Cortex of kidney (tissue), 1 donor: Measurements from ENCODE around the gene MTA3.

Experiments used
- DNase-seq: peaks from one replicate; lab custom pipeline; 2025; lab: John Stamatoyannopoulos, UW

The MTA3 gene

DNA sequence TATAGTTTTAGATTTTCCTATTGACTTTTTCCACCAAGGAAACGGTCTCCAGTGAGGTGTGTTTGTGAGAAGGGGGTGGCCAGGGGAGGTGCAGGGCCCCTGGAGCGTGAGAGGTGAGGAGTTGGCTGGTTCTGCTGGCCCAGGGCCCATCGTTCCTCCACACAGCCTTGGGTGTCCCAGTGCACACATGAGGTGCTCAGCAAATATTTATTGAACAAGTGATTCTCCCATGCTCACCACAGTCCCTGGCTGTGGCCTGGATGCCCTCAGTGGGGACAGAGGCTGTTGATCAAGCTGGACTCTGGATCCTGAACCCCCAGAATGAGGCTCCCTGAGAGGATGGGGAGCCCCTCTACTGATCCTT, 219.0 kb downstream of the MTA3 start:
- DNase-seq = no peak

DNA sequence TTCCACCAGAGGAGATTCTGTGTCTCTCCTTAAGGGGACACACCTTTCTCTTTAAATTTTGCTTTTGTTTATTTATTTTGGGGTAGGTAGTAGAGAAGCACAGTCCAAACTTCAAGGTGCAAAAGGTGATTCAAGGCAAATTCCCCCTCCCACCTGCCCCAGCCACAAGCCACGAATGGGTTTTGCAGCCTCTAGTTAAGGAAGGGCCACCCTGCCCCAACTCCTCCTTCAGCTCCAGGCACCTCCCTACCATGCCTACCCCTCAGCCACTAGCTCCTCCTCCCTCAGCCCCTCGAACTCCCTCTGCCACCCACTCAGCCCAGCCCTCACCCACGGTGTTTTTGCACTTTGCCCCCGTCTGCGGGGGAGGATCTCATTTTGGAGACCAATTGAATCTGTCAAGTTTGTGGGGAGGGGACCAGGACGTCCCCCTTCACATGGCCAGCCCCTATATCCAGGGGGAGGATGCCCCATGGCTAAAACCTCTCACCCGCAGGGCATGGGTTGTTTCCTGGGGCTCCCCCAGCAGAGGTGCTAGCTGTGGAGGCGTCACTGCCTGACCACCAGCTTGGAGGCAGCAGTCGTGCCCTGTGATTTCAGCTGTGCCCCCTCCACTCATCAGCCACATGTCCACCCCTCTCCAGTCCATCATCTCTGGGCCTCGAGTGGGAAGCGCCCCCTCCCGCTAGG, 219.5 kb downstream of the MTA3 start:
- no peak for DNase-seq

DNA sequence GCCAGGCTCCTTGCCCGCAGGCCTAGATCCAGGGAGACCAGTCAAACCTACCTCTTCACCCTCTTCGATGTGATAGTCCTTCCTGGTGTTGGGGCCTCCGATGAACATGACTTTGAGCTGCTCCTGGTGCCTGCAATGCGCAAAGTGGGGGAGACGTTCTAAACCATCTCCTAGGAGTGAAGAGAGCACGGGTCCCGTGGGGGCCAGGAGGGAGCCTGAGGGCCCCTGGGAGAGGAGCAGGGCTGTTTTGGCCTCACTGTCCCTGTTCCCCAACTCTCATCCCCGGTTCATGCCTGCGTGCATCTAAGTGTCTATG, 220.0 kb downstream of the MTA3 start:
- DNase-seq = no peak

DNA sequence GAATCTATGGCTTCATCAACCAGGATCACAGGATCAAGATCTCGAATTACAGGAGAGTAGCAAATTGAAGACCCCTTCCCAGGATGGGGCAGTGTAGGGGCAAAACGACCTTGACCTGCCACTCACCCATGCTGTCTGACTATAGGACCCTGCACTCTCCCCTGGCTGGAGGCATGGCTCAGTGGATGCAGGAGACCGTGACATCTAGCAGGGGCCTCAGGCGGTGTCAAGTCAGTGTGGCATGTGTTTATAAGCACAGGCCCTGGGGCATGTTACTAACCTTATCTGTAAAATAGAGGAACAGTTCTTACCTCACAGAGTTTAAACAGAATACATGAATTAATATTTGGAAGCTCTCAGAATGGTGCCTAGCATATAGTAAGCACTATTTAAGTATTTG, 220.4 kb downstream of the MTA3 start:
- DNase-seq = no peak

DNA sequence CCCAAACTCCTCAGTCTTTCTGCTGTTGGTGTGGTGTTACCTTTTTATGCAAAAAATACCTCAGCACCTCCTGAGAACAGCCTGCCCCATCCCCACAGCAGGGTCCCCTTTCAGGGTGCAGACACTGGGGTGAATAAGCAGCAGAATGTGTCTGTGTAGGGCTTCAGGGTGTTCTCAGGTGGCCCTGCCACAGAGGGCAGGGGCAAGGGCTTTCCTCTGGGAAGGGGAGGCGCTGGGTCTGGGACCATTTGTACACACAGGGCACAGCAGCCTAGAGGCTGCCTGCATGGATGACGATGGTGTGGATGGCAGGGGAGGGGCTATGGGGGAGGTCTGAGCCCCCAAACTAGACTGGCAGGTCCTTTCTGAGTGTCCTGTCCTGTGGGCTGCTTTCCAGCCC, 221.3 kb downstream of the MTA3 start:
- no peak for DNase-seq

DNA sequence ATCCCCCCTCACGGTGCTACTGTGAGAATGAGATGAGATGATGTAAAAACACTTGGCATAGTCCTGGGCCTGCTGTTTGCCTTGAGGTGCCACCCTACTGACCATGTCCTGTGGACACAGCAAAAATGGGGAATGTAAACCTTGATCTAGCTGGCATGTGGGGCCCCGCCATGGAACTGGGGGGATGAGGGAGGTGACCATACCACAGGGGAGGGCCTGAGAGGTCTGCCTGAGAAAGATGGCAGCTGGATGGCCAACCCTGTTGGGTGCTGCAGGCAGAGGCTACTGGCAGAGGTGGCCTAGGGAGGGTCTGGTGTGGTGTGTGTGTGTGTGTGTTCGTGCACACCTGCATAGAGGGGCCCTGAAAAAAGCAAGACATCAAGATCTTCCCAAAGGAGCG, 223.2 kb downstream of the MTA3 start:
- DNase-seq = no peak

DNA sequence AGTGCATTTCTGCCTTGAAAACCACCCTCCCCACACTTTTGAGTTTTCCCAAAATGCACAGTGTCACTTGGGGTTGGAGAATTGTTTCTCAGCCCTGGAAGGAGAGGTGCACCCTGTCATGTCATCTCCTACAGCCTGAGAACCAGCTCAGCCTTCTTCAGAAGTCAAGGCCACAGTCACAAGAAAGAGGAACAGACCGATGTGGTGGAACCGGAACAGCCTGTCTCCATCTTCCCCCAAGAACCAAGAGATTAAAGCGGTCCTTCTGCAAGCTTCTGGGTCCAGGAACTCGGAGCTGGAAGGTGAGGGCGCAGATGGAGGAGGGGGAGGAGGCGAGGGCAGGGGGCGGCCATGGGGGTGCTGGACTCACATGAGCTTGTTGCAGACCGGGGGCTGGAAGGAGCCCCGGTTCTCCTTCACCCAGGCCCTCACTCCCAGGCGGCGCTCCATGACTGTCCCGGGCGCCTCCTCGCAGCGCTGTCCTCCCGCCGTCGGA, 223.7 kb downstream of the MTA3 start:
- no peak for DNase-seq

DNA sequence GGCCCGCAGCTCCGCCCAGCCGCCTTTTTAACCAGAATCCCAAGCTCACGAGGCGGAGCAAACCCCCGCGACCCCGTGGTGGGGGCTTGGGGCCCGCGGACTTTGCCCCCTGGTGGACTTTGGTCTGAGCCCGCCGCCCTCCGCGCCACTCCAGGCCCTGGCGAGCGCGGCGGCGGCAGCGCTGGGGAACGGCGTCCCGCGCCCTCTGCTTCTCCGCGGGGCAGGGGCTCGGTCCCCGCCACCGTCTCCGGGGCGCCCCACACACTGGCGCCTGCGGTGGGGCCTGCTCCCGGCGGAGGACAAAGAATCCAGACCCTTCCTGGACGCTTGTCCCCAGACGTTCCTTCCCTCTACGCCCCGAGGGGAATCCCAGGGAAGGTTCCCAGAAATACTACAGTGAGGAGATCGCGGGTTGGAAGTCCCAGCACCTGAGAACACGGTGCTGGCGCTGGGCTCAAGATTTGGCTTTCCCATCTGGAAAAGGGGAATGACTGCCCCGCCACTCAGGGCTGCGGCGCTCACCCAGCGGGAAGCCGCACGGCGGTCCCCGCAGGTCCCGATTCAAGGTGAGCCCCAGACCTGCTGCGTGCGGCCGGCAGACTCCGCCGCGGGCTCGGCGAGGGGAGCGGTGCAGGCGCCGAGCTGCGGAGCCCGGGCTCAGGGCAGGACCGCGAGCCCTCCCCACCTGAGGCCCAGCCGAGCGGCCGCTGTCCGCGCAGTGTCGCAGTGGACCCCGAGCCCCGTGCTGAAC, 224.3 kb downstream of the MTA3 start, which contains the start of gene HAAO:
Gene HAAO (minus strand): TSS at position 1 of the 751 bp plus-strand sequence. CDS start 47 bp downstream, outside the sequence.
- no peak for DNase-seq

DNA sequence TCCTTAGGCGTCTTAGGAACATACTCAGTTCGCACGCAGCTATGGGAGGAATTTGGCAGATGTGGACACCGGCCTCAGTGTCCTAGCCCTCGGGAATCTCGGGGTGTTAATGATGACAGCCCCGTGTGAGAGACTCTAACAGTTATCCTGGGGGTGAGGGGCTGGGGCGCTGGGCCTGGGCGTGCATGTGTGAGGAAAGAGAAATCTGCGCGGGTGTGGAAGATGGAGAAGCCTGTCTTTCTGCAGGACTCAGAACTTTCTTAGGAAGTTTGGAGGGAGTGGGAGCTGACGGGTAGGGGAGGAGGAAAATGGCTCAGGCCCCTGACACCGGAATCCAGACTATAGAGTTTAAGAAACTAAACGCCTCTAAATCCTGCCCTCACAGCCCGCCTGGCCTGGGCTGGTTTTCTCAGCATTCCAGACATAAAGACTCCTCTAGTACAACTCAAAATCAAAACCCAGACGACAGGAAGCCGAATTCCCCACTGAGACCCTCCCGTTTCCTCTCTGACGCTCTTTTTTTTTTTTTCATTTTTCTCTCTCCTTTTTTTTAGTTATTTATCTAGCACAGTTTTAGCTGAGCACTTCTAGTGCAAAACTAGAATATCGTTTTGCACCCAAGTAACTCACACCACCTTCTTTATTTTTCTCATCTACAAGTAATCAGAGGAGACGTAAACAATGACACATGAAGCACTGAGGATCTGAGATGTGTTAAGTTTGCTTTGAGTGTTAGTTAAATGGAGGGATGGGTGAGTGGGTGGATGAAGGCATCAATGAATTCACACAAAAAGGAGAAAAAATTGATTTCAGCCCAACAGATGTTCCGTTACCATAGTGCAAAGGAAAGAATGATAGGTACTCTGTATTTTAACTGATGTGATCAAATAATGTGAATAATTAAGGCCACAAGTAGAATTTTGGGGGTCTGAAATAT, 225.2 kb downstream of the MTA3 start:
- no peak for DNase-seq

DNA sequence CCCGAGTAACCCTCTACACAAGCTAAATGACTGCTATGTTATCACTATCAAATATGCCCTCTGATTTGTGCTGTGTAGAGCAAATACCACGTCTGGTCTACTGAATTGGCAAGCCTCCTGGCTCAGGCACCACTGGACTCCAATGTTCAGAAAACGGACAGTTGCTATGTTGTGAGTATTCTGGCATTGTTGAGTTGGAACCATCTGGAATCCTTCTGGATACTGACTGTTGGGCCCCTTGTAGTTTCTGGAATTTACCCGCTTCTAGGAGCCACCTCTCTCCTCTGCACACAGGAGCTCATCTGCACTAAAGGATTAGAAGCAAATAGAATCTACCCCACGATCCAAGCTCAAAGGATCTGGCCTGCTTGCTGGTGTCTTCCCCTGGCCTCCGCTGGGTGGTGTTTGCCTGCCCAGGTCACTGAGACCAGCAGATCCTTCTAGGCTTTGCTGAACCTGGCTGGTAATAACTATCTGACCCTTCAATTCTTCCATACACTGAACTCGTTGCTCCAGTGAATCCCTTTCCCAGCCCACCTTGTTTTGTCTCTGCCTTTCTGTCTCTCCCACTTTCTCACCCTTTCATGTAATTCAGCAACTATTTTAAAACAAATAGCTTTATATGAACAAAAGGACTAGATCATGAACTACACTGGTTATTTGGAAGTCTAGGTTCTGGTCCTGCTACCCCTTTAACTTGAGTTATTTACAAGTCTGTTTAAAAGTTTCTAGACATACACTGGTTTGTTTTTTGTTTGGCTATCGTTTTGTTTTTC, 226.0 kb downstream of the MTA3 start:
- no peak for DNase-seq

DNA sequence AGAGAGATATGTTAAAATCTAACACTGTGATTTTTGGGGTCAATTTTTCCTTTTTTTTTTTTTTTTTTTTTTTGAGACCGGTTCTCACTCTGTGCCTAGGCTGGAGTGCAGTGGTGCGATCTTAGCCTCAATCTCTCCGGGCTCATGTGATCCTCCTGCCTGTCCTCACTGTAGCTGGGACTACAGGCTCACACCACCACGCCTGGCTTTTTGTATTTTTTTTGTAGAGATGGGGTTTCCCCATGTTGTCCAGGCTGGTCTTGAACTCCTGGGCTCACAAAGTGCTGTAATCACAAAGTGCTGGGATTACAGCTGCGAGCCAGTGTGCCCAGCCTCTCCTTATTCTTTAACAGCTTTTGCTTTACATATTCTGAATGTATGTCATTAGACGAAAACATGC, 226.8 kb downstream of the MTA3 start:
- DNase-seq = no peak

DNA sequence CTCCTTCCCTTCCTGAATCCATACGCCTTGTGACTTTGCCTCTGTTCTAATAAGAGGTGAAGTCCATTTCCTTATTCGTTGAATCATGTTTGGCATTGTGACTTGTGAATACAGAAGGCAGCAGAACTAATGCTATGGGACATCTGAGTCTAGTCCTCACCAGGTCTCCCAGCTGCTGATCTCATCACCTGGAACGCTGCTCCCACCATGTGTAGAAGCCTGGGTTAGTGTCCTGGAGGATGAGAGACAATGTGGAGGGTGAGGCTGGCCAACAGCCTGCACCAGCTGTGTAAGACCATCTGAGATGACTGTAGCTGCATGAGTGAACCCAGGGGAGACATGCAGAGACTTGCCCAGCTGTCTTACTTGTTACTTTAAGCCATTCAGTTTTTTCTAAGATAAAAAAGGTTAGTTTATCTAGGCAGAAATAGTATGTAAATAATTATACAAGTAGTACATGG, 227.4 kb downstream of the MTA3 start:
- no peak for DNase-seq

DNA sequence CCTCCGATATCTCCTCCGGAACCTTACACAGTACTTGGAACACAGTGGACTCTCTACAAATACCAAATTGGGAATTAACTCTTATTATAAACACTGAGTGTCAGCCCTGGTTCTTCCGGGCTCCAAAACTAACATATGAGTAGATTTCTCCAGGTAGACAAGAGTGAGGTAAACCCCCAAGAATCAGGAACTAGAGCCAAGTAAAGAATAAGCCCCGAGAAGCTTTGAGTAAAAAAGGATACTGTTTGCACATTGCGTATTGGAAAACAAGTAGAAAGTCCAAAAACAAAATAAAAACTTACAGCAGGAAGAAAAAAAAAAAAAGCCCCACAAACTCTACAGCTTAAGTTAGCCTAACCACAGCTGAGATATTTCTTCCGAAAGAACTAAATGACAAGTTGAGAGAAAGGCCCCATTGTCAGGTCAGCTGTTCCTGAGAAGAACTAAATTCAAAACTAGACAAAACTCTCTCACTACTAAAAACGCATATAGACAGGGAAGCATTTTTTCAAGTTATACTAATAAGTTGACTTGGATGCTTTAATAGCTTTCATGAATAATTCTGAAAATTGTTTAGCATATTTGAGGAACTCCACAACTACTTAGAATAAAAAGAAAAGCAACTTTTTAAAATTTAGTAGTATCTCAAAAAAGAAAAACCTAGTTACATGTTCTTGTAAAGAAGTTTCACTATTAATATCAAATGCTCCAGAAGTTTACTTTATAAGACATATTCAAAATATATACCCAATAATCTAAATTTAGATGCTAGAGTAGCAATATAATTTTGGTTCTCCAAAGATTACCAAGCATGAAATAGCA, 228.2 kb downstream of the MTA3 start:
- no peak for DNase-seq

DNA sequence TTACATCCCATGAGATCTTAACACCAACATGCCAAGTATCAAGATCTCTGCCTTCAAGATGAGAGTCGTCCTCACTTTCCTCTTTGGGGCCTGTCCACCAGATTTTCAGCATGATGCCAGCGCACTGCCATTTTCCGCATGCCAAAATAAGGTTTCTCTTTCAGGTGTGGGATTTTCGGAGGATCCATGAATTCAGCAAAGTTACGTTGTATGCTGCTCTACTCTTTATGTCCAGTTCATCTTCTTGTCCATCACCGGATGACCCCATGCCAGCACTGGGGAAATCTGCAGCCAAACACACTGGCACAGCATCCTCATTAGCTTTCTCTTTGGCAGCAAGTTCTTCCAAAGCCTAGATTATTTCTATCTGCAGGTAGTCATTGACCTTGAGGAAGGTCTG, 228.8 kb downstream of the MTA3 start:
- no peak for DNase-seq

DNA sequence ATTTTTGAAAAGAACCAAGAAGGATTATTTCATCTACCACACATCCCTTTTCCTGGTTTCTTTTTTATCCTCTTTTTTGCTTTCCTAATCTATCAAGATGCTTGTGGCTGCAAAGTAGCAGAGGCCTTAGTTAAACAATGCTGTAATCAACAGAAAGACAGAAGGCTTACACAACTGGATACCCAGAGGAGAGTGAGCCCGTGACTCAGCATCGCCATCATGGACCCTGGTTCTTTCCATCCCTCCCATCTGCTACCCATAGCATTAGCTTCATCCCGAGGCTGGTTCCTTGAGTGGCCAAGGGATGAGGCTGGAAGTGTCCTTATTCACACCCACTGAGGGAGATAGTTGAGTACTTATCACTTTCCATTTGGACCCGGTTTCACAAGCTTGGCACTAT, 231.4 kb downstream of the MTA3 start:
- no peak for DNase-seq

DNA sequence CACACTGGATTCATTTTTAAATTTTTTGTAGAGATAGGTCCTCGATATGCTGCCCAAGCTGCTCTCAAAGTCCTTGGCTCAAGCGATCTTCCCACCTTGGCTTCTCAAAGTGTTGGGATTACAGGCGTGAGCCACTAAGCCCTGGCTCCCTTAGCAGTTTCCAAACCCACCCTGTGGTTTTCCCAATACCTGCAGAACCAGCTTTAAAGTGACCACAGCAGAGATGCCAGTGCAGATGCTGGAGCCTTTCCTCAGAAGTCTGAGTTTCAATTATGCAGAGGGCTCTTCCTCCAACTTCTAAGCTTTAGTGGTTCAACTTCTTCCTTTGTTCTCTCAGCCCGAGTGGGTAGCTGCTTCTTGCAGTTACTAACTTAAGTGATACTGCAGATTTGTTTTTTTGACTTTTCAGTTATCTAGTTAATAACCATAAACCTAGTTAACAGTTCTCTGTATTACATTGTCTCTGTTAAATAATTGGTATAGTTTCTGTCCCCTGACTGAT, 232.1 kb downstream of the MTA3 start:
- DNase-seq = no peak

DNA sequence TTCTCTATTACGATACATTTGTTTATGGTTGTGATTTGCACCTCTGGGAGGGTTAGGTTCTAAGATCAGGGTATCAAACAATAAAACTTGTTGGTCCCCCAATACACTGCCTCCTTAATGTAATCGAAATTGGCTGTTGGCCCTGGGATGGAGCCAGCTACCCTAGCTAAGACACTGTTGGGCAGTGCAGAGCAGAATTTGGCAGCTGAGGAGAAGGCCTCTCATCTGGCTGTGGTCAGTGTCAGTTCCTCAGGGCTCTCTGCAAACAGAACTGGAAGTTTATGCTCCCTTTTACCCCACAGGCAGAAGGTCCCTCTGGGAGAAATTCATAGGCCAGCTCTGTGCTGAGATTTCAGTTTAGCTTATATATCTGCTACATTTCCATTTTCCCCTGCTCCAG, 232.5 kb downstream of the MTA3 start:
- DNase-seq = no peak

DNA sequence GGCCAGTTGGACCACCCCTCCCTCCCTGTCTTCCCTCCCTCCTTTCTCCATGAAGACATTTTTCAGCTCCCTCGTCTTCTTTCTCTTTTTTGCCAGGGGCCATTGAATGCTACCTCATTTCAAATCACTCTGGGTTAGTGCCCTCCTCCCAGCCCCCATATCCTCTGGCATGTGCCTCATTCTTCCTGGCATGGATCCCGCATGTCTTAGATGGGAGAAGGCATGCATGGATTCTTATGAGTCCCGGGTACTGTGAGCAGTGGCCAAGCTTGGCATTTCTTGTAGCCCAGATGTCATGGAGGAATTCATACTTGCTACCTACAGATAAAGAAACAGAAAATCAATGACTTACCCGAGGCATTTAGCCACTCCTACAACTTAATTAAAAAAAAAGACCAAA, 232.9 kb downstream of the MTA3 start:
- DNase-seq = no peak

DNA sequence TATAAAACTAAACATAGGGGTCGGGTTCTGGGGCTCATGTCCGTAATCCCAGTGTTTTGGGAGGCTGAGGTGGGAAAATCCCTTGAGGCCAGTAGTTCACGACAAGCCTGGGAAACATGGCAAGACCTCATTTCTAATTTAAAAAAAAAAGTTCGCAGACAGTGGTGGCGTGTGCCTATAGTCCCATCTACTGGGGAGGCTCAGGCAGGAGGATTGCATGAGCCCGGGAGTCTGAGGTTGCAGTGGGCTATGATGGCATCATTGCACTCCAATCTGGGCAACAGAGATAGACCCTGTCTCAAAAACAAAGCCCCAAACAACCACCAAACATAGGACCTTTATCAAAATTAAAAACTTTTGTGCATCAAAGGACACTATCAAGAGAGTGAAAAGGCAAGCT, 233.7 kb downstream of the MTA3 start:
- no peak for DNase-seq

DNA sequence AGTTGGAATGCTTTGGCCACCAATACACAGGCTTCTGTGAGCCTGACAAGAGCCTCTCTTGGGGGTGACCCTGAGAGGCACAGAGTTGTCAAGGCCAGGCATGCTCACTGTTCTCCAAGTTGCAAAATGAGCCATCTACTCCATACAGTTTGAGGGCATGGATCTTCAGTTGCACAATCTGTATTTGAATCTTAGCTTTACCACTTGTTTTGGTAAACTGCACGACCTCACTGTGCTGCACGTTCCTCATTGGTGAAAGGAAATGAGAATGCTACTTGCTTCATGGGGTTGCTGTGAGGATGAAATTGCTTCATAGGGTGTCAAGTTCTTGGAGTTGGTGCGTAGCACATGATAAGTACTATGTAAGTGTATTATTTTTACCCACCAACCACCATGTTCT, 235.9 kb downstream of the MTA3 start:
- DNase-seq = no peak

DNA sequence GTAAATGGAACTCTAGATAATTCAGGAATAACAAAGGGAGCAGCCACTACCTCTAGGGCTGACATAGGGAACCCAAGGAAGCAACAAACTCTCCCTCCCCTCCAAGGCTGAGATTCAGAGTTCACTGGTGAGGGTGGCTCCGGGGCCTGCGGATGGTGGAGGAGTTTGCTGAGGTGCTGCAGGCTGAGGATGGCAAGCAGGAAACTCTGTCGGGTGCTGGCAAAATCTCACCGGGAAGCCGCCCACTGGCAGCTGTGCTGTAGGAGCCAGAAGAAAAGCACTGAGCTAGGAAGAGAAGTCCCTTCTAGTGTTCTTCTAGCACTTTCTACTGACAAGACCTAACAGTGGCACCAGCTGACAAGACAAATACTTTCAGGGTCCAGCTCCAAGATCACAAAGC, 236.5 kb downstream of the MTA3 start:
- DNase-seq = no peak
